ENCODE results near the gene ITPK1.

The ITPK1 gene

GRCh38 chr14:92970271-92970670, 145.5 kb downstream of the ITPK1 start:
- no peak for DNase-seq (ENCODE audit: low read depth)

- no peak for DNase-seq (ENCODE audit: low read depth)
Measured at GRCh38 chr14:92969871-92970270, 145.9 kb downstream of the ITPK1 start.

GRCh38 chr14:92969430-92969829, 146.3 kb downstream of the ITPK1 start:
- no peak for DNase-seq (ENCODE audit: low read depth)

DNA sequence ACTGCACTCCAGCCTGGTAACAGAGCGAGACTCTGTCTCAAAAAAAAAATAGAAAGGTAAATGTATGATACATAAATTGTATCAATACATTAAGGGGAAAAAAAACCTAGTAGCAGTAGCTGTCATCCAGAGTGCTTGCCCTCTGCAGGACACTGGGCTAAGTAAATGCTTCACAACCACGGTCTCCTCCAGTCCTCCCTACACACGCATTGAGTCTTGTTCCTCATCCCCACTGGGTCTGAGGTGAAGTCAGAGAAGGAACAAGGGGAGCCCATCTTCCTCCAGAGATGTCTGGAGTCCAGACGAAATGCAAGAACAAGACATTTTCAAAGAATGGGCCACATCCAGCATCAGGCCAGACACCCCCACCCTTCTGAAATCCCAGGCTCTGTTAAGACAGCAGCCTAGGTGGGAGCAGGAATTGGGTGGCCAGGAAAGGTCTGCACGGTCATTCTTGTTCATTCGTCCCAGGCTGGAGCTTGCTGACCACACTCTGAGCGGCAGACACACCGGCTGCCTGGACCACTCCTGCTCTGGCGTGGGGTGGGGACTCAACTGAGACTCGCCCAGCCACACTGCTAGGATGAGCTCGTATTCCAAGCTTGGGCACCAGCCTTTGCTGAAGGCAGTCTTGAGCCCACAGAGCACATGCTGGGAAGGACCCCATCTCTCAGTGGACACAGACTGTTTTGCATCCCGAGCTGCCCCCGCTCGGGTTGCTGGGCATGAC, 147.3 kb downstream of the ITPK1 start:
- DNase-seq (ENCODE audit: low read depth) = no peak

GRCh38 chr14:92967346-92967926, 148.3 kb downstream of the ITPK1 start:
- DNase-seq (ENCODE audit: low read depth) = no peak

DNA sequence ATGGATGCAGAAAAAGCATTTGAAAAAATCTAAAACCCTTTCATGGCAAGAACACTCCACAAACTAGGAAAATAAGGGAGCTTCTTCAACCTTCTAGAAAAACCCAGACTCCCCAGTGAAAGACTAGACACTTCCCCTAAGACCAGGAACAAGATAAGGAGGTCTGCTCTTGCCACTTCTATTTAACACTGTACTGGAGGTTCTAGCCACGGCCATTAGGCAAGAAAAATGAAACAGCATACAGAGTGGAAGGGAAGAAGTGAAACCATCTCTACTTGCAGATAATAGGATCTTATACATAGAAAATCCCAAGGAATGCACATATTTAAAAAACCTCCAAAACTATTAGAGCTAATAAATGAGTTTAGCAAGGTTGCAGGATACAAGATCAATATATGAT, 150.4 kb downstream of the ITPK1 start:
- DNase-seq (ENCODE audit: low read depth) = no peak

GRCh38 chr14:92964124-92965109, 151.3 kb downstream of the ITPK1 start:
- no peak for DNase-seq (ENCODE audit: low read depth)

DNA sequence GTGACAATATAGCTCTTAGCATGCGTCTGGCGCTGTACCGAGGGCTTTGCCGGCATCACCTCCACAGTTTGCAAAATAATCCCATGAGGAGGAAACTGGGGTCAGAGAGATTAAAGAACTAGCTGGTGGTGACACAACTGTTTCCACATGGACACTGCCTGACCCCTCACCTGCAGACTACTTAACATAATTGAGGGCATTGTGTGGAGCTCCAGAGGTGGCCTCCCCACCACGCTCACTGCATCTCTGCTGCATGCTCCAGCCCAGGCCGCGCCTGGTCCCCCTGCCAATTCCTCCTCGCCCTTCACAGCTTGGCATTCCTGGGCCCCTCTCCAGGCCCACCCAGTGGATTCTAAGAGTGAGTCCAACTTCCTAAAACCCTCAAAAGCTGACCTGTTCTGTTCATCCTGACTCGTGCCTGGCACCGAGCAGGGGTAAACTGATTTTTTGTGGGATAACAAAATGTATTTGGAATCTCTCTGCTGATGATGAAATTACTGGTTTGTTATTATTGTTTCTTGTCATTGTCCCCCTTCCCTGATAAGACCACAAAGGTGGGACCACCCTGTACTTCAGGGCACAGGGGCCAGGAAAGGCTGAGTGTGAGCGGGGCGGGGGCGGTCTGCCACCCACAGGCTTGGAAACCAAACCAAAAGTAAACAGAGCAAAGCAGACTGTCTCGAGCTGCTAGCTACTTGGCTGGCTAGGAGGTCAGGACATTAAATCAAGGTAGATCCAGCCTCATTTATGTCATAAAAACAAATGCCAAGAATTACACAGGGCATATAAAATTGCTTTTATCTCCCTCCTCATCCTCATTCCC, 152.2 kb downstream of the ITPK1 start:
- DNase-seq (ENCODE audit: low read depth) = no peak

- DNase-seq (ENCODE audit: low read depth) = no peak
Measured at GRCh38 chr14:92962831-92963095, 153.0 kb downstream of the ITPK1 start.

DNA sequence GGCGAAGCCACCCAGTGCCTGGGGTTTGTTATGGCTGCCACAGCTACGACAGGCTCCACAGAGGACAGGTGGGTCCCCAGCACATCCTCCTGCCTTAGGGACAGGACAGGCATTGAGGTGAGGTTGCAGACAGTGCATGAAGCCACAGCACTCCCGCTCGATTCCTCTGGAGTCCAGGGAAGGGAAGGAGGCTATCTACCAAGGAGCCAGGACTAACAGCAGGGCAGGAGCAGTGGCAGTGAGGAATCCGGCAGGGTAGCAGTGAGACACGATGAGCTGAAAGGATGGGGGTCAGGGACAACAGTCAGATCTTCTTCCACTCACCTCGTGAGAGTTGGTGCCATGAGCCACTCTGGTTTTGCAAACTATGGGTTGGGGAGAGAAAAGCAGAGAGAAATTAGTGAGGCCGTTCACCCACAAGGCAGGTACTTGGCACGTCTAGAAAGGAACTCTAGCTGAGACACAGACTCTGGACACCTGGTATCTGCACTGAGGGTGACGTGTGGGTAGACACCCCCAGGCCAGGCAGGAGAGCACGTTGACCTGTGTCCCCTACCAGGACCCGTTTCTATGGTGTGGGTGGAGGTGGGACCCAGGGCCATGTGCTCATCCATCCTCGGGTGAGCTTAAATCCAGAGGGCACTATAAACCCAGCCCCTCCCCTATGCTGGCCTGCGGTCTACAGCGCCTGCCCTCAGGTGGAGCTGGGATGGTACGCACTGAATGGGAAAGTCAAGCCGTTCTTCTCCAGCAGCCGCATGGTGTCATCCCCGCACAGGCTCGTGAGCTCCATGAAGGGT, 153.5 kb downstream of the ITPK1 start:
- DNase-seq (ENCODE audit: low read depth) = no peak

- DNase-seq (ENCODE audit: low read depth) = no peak
Measured at GRCh38 chr14:92961567-92961855, 154.2 kb downstream of the ITPK1 start.

DNA sequence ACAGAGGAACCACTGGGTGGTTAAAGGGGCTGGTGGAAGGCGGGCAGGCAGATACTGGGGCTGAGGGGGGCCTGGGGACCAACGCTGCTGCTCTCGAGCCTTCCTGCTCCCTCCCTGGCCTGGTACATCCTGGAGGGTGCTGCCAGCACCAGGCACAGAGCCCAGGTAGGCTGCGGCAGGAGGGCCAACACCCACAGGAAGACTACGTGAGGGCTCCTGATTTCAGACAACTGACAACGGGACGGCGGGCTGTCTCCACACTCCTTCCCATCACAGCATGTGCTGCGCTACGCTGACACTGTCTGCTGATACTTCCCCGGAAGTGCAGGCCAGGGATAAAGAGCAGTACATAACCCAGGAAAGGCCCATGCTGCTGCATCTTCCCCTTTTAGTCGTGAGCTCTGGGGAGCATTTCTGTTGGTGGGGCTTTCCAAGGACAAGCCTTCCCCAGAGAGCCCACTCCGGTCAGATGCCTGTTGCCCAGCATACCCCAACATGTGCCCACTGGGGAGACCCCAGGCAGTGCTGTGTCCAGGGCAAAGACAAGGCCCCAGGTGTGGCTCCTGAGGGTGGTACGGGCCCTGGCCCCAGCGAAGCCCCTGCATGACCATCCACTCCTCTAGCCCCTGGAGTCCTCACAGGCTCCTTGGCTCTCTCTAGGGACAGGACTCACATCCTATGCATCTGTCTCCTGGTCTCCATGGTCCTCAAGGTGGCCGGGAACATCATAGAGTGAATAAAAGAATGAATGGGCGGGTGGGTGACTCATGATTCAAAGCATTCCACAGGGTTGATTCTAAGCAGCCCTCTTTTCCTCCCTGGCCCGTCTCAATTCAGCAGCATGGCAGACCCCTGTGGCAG, 154.8 kb downstream of the ITPK1 start:
- no peak for DNase-seq (ENCODE audit: low read depth)

DNA sequence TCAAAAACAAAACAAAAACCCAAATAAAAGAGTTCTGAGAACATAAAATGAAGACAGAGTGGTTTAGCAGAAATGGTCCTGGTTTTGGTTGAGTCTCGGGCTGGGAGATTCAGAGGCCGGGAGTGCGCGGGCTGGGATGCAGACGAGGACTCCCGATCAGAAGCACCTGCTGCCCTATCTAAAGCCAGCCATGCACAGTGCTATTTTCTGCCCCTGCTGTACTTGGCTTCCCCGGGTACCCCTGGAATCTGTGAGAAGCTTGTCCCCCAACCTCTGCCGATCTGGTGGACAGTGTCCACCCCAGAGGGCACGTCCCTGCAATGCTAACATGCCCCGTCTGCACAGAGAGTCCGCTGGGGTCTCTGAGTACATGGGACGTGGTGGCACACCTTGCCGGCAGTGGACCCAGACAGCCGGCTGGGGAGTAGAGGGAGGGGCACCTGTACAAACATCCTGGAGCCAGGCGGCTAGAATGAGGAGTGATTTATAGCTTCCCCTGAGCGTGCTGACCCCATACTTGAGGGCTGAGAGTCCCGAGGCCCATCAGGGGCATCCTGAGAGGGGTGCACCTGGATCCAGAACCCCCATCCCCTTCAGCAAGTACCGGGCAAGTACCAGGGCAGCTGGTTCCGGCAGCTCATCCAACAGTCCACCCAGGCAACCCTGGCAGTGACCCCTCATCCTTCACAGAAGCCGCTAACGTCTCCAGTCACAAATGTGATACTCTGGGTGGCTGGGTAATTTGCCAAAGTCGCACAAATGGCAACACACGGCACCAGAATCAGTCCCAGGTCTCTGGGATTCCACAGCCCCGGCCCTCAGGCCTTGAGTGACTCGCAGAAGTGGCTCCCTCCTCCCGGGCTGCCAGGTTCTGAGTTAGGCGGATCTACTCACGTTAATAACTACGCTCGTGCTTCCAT, 155.7 kb downstream of the ITPK1 start:
- DNase-seq (ENCODE audit: low read depth) = no peak

GRCh38 chr14:92959189-92959531, 156.6 kb downstream of the ITPK1 start:
- no peak for DNase-seq (ENCODE audit: low read depth)

GRCh38 chr14:92958373-92959188, 157.1 kb downstream of the ITPK1 start:
- DNase-seq (ENCODE audit: low read depth) = no peak

- no peak for DNase-seq (ENCODE audit: low read depth)
Measured at GRCh38 chr14:92956961-92957360, 158.8 kb downstream of the ITPK1 start.

DNA sequence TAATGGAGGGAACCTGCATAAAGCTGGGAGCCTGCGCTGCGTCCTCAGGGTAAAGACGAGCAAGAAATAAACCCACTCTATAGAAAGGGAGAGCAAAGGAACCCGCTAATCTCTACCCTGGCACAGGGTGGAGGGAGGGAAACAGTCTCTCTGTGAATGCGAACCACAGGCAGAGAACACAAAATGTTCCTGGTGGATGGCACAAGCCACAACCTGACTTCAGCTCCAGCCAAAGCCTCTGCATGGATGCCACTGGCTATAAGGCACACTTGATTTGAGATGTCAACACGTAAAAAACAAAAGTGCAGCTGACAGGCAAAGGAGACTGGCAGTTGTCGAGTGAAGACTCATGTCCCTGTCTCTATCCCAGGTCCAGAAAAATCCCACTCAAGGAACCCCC, 160.3 kb downstream of the ITPK1 start:
- no peak for DNase-seq (ENCODE audit: low read depth)

DNA sequence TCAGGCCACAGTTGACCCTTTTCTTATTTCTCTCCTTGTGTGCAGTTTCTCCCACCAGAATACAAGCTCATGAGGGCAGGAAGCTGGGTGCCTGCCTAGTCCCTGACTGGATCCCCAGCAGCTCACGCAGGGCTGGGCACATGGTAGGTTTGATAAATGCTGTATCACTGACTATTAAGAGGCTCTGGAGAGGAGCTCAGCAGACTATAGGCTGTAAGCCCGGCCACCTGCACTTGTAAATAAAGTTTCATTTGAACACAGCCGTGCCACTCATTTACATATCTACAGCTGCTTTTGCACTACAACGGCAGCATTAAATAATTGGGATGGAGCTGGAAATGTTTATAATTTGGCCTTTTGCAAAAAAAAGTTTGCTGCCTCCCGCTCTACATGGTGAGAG, 160.8 kb downstream of the ITPK1 start:
- DNase-seq (ENCODE audit: low read depth) = no peak

DNA sequence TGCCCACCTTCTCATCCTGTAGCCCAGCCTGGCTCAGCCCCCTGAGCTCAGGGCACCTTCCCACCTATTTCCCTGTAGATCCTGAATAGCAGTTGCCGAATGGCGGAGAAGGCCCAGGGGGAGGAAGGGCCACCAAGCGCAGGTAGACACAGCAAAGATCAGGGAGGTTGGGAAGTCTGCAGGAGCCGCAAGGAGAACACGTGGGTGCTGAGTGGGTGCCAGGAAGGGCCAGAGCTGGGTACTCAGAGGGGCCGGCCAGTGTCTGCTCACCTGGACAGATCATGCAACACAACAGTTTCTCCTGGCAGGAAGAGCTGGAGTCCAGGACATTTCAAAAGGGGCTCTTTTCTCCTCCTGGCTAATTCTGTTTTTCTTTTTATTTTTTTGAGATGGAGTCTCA, 162.2 kb downstream of the ITPK1 start:
- DNase-seq (ENCODE audit: low read depth) = no peak
